Measurements from ENCODE around the gene EXOSC5. TPM values are rescaled to one million over a fixed set of nuclear protein-coding genes. Genes with fewer than 3 reads are reported as not detected.

EXOSC5 gene
- total and polyA plus RNA-seq, 10 of the 15 experiments (the other 5 are each of a cell fraction or from before 2014, with no cell fraction given): 15.8 to 123 (median 52.7) TPM

DNA sequence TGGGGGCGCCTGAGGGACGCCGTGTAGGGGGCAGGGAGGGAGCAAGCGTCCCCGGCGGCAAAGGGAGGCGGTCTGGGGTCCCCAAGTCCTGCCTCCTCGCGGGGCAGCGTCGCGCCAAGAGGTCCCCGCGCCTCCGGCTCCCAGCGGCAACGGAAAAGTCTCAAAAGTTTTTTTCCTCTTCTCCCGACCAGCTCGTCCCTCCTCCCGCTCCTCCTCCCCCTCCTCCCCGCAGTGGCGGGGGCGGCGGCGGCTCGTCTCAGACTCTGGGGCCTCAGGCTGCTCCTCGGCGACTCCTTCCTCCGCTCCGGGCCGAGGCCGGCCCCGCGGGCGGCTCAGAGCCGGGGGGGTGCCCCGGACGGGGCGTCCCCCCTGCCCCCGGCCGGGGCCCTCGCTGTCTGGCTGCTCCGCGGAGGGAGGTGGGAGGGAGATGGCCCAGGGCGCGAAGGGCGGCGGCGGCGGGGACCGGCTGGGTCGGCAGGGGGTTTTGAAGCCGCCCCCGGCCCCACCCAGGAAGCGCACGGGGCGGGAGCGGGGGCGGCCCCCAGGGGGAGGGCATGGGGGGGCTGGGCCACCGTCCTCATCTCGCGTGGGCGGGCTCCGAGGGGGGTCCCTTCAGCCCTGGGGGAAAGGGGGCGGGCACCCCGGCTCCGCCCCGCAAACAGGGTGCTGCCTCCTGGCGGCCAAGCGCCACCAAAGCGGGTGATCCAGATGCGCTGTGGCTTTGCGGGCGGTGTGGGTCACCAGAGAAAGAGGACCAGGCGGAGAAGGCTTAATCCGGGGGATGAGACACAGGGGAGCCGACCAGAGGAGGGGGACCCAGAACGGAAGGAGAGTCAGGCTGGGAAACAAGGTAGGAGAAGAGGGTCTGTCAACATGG, 43.5 kb downstream of the EXOSC5 start, which contains the start of gene TGFB1 (continued):
- 0 out of 2 replicates have a peak, but pooled peaks have one; percentile 47 for TF ChIP-seq EED (IDR thresholded peaks at IDR 0.05; ENCODE audit: low read depth)
- TF ChIP-seq SP1 (IDR thresholded peaks at IDR 0.05; ENCODE audit: low read depth, low read length): peak; percentile 70
- 0 out of 4 replicates have a peak, but pooled peaks of 1 of the 2 experiments have one; percentile 6 for TF ChIP-seq SRF (IDR thresholded peaks at IDR 0.05; ENCODE audit: low read depth in 2 of 2, low read length in 2 of 2)
- TF ChIP-seq, protein P1, sequence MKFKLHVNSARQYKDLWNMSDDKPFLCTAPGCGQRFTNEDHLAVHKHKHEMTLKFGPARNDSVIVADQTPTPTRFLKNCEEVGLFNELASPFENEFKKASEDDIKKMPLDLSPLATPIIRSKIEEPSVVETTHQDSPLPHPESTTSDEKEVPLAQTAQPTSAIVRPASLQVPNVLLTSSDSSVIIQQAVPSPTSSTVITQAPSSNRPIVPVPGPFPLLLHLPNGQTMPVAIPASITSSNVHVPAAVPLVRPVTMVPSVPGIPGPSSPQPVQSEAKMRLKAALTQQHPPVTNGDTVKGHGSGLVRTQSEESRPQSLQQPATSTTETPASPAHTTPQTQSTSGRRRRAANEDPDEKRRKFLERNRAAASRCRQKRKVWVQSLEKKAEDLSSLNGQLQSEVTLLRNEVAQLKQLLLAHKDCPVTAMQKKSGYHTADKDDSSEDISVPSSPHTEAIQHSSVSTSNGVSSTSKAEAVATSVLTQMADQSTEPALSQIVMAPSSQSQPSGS (IDR thresholded peaks at IDR 0.05; ENCODE audit: low read length): no peak
- TF ChIP-seq POLR2AphosphoS5 (IDR thresholded peaks at IDR 0.05; ENCODE audit: low read length): peak; percentile 82
- peak; percentile 62; the same call in 1 of the 2 replicates for TF ChIP-seq PAX5 (IDR thresholded peaks at IDR 0.05; ENCODE audit: borderline replicate concordance, low read depth, low read length)
- TF ChIP-seq ATF7 (IDR thresholded peaks at IDR 0.05; ENCODE audit: low read depth): peak; percentile 48; the same call in 1 of the 2 replicates
- TF ChIP-seq STAT1 (conservative IDR thresholded peaks at IDR 0.05): 0 out of 2 replicates have a peak, but pooled peaks have one; percentile 46
- peak; percentile 84 for TF ChIP-seq DPF2 (IDR thresholded peaks at IDR 0.05)
- peak; percentile 31 to 46 for TF ChIP-seq IKZF2 (IDR thresholded peaks at IDR 0.05)
- TF ChIP-seq PAX8 (IDR thresholded peaks at IDR 0.05): no peak
- TF ChIP-seq, protein P2, sequence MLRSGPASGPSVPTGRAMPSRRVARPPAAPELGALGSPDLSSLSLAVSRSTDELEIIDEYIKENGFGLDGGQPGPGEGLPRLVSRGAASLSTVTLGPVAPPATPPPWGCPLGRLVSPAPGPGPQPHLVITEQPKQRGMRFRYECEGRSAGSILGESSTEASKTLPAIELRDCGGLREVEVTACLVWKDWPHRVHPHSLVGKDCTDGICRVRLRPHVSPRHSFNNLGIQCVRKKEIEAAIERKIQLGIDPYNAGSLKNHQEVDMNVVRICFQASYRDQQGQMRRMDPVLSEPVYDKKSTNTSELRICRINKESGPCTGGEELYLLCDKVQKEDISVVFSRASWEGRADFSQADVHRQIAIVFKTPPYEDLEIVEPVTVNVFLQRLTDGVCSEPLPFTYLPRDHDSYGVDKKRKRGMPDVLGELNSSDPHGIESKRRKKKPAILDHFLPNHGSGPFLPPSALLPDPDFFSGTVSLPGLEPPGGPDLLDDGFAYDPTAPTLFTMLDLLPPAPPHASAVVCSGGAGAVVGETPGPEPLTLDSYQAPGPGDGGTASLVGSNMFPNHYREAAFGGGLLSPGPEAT (IDR thresholded peaks at IDR 0.05; ENCODE audit: low read depth): no peak
- TF ChIP-seq CBX3 (IDR thresholded peaks at IDR 0.05; ENCODE audit: borderline replicate concordance, low read depth): no peak
- TF ChIP-seq MEF2B (IDR thresholded peaks at IDR 0.05; ENCODE audit: partially characterized antibody, poor library complexity, severe bottlenecking): peak; percentile 46
- TF ChIP-seq, protein P3, sequence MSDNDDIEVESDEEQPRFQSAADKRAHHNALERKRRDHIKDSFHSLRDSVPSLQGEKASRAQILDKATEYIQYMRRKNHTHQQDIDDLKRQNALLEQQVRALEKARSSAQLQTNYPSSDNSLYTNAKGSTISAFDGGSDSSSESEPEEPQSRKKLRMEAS (IDR thresholded peaks at IDR 0.05; ENCODE audit: low read depth, low read length): no peak
- no peak for TF ChIP-seq CHD1 (IDR thresholded peaks at IDR 0.05; ENCODE audit: low read depth, low read length)

All from GM12878 (cell line).